Prostate gland (tissue), 2 donors: ENCODE data around the gene ETFBKMT.

Source experiments
- POLR2A ChIP-seq: fragments of 450-650 bp; IDR thresholded peaks from one replicate; pipeline ENCODE4 v1.6.1; 2016; ENCODE audit warnings: antibody characterized with exemption, mild to moderate bottlenecking
- POLR2AphosphoS5 ChIP-seq: sonication (generic); formaldehyde crosslinking; IDR thresholded peaks from one replicate; pipeline ENCODE4 v1.6.1; 2017; ENCODE audit warnings: antibody characterized with exemption
- TF ChIP-seq, protein P1 (sequence below), 4 experiments: fragments of 200-600 bp in 2 of 4; fragments of 450-650 bp in 2 of 4; sonication (generic) in 2 of 4; IDR thresholded peaks; 1 replicate in 3 of 4; 2 replicates in 1 of 4; pipeline ENCODE4 v1.5.1; 2016 to 2019; ENCODE audit warnings: antibody characterized with exemption in 4 of 4, mild to moderate bottlenecking in 2 of 4, moderate library complexity in 2 of 4

- no peak for TF ChIP-seq POLR2A
- no peak for TF ChIP-seq POLR2AphosphoS5
- TF ChIP-seq, protein P1, sequence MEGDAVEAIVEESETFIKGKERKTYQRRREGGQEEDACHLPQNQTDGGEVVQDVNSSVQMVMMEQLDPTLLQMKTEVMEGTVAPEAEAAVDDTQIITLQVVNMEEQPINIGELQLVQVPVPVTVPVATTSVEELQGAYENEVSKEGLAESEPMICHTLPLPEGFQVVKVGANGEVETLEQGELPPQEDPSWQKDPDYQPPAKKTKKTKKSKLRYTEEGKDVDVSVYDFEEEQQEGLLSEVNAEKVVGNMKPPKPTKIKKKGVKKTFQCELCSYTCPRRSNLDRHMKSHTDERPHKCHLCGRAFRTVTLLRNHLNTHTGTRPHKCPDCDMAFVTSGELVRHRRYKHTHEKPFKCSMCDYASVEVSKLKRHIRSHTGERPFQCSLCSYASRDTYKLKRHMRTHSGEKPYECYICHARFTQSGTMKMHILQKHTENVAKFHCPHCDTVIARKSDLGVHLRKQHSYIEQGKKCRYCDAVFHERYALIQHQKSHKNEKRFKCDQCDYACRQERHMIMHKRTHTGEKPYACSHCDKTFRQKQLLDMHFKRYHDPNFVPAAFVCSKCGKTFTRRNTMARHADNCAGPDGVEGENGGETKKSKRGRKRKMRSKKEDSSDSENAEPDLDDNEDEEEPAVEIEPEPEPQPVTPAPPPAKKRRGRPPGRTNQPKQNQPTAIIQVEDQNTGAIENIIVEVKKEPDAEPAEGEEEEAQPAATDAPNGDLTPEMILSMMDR (IDR thresholded peaks at IDR 0.05): no peak
Measured at GRCh38 chr12:31634620-31635019, 24.9 kb upstream of the ETFBKMT start.
